22Rv1 (cell line): Measurements from ENCODE around the gene ST6GALNAC2.

ENCODE experiments used
- ZFX ChIP-seq: fragments of 450-650 bp; IDR thresholded peaks from 2 replicates; pipeline ENCODE4 v1.6.1; 2017; ENCODE audit warnings: antibody characterized with exemption, borderline replicate concordance
- TF ChIP-seq, protein P1 (sequence below): fragments of 450-650 bp; IDR thresholded peaks from 2 replicates; pipeline ENCODE4 v1.5.1; 2017; ENCODE audit warnings: mild to moderate bottlenecking

DNA sequence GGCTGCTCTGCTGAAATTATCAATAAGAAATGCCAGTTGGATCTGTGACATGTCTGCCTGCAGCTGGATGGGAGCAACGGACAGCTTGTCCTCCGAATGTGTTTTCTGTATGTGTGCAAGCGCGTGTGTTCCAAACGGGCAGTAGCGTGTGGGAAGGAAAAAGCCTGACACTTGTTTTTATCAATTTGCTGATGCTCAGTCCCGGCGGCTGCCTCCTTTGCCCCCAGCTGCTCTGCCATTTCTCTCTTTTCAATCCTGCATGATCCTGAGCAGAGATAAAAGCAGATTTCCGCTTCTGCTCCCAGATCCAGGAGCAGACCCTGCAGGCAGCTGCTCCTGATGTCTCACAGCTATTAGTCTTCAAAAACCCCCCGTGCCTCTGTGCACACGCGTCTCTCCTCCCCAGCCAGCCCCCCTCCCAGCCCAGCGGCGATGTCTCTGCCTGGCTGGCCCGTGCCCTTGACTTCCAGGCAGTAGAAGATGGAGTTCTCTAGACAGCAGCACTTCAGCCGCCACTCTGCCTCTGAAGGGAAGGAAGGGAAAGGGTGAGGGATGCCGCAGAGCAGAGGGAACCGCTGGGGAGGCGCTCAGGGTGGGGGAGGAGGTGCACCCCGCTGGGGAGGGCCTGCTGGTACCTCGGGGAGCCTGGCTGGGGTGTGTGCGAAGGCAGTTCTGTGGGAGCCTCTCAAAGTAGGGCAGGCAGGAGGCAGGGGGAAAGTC, 41.7 kb downstream of the ST6GALNAC2 start:
- TF ChIP-seq, protein P1, sequence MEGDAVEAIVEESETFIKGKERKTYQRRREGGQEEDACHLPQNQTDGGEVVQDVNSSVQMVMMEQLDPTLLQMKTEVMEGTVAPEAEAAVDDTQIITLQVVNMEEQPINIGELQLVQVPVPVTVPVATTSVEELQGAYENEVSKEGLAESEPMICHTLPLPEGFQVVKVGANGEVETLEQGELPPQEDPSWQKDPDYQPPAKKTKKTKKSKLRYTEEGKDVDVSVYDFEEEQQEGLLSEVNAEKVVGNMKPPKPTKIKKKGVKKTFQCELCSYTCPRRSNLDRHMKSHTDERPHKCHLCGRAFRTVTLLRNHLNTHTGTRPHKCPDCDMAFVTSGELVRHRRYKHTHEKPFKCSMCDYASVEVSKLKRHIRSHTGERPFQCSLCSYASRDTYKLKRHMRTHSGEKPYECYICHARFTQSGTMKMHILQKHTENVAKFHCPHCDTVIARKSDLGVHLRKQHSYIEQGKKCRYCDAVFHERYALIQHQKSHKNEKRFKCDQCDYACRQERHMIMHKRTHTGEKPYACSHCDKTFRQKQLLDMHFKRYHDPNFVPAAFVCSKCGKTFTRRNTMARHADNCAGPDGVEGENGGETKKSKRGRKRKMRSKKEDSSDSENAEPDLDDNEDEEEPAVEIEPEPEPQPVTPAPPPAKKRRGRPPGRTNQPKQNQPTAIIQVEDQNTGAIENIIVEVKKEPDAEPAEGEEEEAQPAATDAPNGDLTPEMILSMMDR = no peak
- no peak for TF ChIP-seq ZFX
